AG04450 (cell line): ENCODE measurements around the gene MICOS13. TPM values are rescaled to one million over a fixed set of nuclear protein-coding genes. Genes with fewer than 3 reads are reported as not detected.
A peak's percentile ranks its signal among the peaks of the same experiment; 100 is the strongest.

Experiments used
- CTCF ChIA-PET: fragments of 300-600, 350-600 bp; formaldehyde crosslinking; extraction: SDS; loops from one replicate; lab custom pipeline; 2022; ENCODE audit warnings: antibody characterized with exemption, inconsistent platforms; lab: Charles Lee
- POLR2A ChIA-PET: fragments of 350-600 bp; formaldehyde crosslinking; extraction: SDS; loops from one replicate; lab custom pipeline; 2021; ENCODE audit warnings: antibody characterized with exemption, inconsistent platforms; lab: Yijun Ruan, JAX
- DNase-seq: peaks from one replicate; pipeline ENCODE4 v3.0.0-alpha.2; 2011; ENCODE audit warnings: low read depth, low spot score
- H3K27ac ChIP-seq: one replicate; pipeline ENCODE4 v1.5.1; 2012; ENCODE audit warnings: low read depth, low read length, control low read depth
- H3K27me3 ChIP-seq: one replicate; pipeline ENCODE4 v1.6.0; 2012; ENCODE audit warnings: low read length; ENCODE audit not compliant: control insufficient read depth, insufficient read depth
- H3K4me3 ChIP-seq: 2 replicates; pipeline ENCODE4 v1.5.1; 2011; ENCODE audit warnings: mild to moderate bottlenecking, low read depth, low read length, control low read depth
- H3K9me3 ChIP-seq: 2 replicates; pipeline ENCODE4 v1.5.1; 2012; ENCODE audit warnings: low read length; ENCODE audit not compliant: control insufficient read depth, insufficient read depth
- polyA plus RNA-seq: library from polyadenylated mRNA; depleted of rRNA; stranded (reverse); fragments of >200 nt; gene quantifications from 2 replicates; pipeline ENCODE4 v1.2.3, GENCODE V29; 2011
- TF ChIP-seq, protein P1 (sequence below): IDR thresholded peaks from 2 replicates; pipeline ENCODE4 v1.5.1; 2011; ENCODE audit warnings: low read depth, low read length, control low read depth, inconsistent platforms

The MICOS13 gene
- polyA plus RNA-seq, 1 experiment: 25.2 TPM

DNA sequence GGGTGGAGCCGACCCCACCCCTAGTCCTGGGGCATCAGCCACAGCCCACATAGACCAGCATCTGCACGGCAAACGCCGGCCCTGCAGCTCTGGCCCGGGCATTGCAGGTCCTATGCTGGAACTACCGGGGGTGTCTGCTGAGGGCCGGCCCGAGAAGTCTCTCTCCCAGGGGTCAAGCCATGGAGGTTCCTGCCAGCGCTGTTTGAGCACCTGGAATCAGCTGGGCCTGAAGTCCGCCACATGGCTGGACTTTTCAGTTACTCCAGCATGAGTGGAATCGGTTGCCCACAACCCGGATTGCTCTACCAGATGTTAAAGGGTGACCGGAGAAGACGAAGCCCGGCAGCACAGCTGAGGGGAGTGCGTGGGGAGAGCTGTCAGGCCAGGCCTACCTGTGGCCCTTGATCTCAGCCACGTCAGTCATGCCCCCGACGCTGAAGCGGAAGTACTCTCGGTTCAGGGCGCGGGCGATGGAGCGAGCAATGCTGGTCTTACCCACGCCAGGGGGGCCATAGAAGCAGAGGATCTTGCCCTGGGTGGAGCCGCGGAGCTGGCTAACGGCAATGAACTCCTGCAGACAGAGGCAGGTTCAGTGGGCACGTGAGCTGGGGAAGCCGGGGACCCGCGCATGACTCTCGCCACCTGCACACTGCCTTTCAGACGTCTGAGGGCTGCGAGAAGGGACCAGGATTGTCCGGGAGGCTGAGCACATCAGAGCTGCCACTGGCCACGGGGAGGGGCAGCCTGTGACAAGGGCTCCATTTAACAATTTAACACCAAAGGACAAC lies 18.5 kb upstream of the MICOS13 start:
- Histone ChIP-seq H3K27me3 (no peaks in the 10 kb centered on the region), H3K9me3 (peaks cover 3% of the 10 kb centered on the region; the same call in 1 of the 2 replicates), H3K27ac (no peak overlapping the region), H3K4me3 (no peak overlapping the region)
- ChIA-PET CTCF (interaction anchor here (1.0 to 1.6 kb wide), 3 partner anchors 9 to 11 kb away, joined by 3 to 4 read pairs (median 4); no protein-coding TSS in a partner anchor), POLR2A (interaction anchor here (0.6 to 1.6 kb wide), 2 partner anchors 9 to 21 kb away, joined by 4 to 5 read pairs; partner anchors contain the start of genes CATSPERD, LONP1 and RPL36)
- DNase-seq: no peak
- TF ChIP-seq, protein P1, sequence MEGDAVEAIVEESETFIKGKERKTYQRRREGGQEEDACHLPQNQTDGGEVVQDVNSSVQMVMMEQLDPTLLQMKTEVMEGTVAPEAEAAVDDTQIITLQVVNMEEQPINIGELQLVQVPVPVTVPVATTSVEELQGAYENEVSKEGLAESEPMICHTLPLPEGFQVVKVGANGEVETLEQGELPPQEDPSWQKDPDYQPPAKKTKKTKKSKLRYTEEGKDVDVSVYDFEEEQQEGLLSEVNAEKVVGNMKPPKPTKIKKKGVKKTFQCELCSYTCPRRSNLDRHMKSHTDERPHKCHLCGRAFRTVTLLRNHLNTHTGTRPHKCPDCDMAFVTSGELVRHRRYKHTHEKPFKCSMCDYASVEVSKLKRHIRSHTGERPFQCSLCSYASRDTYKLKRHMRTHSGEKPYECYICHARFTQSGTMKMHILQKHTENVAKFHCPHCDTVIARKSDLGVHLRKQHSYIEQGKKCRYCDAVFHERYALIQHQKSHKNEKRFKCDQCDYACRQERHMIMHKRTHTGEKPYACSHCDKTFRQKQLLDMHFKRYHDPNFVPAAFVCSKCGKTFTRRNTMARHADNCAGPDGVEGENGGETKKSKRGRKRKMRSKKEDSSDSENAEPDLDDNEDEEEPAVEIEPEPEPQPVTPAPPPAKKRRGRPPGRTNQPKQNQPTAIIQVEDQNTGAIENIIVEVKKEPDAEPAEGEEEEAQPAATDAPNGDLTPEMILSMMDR: no peak

DNA sequence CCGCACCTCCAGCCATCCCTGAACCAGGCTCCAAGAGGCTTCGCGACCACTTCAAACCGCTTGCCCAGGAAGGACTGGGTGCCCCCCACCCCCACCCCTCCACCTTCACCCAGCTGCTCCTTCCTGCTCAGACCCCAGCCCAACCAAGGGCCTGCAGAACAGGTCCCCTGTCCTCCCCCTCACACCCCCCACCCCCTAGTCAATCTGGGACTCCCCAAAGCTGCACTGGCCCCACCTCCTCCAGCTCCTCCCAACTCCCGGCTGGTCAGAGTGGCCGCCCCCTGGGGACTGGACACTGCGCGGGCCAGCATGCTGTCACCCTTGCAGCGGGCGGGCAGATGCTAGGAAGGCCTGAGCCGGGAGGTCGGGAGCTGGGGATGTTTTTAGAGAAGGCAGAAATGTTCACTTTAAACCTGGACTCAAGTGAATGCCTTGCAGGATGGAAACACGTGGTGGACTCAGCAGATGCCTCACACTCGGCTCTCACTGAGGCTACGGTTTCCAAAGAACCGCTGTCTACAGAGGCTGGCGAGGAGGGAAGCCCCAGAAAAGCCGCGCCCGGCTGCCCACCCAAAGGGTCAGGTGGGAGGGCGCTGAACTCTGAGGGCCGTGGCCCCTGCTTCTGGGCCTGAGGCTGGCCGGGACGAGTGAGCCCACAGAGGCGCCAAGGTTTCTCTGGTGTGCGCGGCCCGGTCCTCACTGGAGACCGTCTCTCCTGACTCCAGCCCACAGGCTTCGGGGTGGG lies 17.7 kb upstream of the MICOS13 start:
- H3K27ac ChIP-seq: peak overlapping the region; percentile 2
- CTCF ChIA-PET: interaction anchor here (0.6 to 1.6 kb wide), 2 partner anchors 8 to 96 kb away, joined by 3 to 4 read pairs; no protein-coding TSS in a partner anchor
- H3K4me3 ChIP-seq: no peak overlapping the region
- peaks cover 5% of the 10 kb centered on the region; the same call in 1 of the 2 replicates for H3K9me3 ChIP-seq
- POLR2A ChIA-PET: interaction anchor here (1.6 kb wide), 1 partner anchor 8 kb away, joined by 5 read pairs; the partner anchor contains the start of gene RPL36
- H3K27me3 ChIP-seq: no peaks in the 10 kb centered on the region
- TF ChIP-seq, protein P1: no peak
- no peak for DNase-seq

DNA sequence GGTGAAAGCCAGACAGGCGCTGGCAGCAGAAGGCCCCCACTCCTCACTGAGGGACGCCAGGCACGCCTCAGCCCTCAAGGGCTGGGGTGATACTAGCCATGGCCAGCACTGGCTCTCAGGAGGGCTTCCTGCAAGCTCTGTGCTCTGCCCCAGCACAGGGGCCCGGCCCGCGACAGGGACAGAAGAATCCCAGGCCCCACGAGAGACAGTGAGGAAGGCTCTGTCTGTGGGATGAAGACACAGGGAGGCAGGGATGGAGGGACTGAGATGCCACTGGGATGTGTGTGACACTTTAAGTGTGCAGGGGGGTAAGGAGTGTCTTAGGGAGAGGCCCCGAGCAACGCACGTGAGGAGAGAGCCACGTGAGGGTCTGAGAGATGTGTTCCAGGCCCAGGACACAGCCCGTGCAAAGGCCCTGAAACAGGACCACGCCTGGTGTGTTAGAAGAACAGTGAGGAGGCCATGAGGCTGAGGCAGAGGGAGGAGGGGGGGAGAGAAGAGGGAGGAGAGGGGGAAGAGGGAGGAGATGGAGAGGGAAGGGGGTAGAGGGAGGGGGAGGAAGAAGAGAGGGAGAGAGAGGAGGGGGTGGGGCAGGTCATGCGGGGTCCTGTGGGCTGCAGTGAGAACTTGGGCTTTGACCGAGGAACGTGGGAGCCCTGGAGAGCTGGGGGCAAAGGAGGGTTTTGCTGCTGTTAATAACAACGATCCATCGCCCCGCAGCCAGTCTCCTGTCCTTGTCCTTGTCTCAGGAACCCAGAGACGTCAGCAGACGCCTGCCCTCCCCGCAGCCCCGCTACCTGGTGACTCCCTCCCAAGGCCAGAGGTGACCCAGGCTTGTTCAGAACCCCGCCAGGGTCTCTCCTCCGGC lies 16.9 kb upstream of the MICOS13 start:
- CTCF ChIA-PET: interaction anchor here (1.6 kb wide), 1 partner anchor 8 kb away, joined by 4 read pairs; no protein-coding TSS in a partner anchor
- no peak for DNase-seq

More for the DNA sequence above, 16.9 kb upstream of the MICOS13 start:
- H3K9me3 ChIP-seq: peaks cover 5% of the 10 kb centered on the region; the same call in 1 of the 2 replicates
- POLR2A ChIA-PET: interaction anchor here (1.6 kb wide), 1 partner anchor 7 kb away, joined by 5 read pairs; the partner anchor contains the start of gene RPL36
- no peak overlapping the region for H3K4me3 ChIP-seq
- TF ChIP-seq, protein P1: no peak
- no peaks in the 10 kb centered on the region for H3K27me3 ChIP-seq
- H3K27ac ChIP-seq: no peak overlapping the region
